ENCODE measurements around the gene RDH12.

The RDH12 gene

GRCh38 chr14:67782090-67782489 lies 80.4 kb downstream of the RDH12 start:
- H3K4me3 ChIP-seq (replicated peaks; ENCODE audit: insufficient read depth, low read length): no peak overlapping the region
- TF ChIP-seq GABPA (IDR thresholded peaks at IDR 0.05; ENCODE audit: low read depth): no peak
- no peak for TF ChIP-seq SPI1 (IDR thresholded peaks at IDR 0.05; ENCODE audit: borderline replicate concordance, low read depth)
- no peak for TF ChIP-seq POLR2AphosphoS5 (IDR thresholded peaks at IDR 0.05; ENCODE audit: low read depth)
- no peak for TF ChIP-seq REST (IDR thresholded peaks at IDR 0.05; ENCODE audit: insufficient replicate concordance, low read depth)
- no peak for TF ChIP-seq CTCF (IDR thresholded peaks at IDR 0.05; ENCODE audit: insufficient read depth, low read length)
- H3K27me3 ChIP-seq (ENCODE audit: insufficient read depth, poor library complexity, severe bottlenecking): no peaks in the 10 kb centered on the region
- H3K27ac ChIP-seq (replicated peaks): no peak overlapping the region
- no peak for DNase-seq (ENCODE audit: low read depth in 1 of 2, low spot score in 1 of 2)
